Activated CD4-positive, CD25-positive, alpha-beta regulatory T cell treated with anti-CD3 and anti-CD28 coated beads, Interleukin-2, amount 50 U/mL, for 72 hours (primary cell): ENCODE measurements around the gene MSRB3.
"Not testable (repeated sequence)": the region's sequence is repeated elsewhere in the genome, so short reads cannot be mapped to it uniquely, and the experiment has no call there.

Source experiments
- DNase-seq: peaks from one replicate; pipeline ENCODE4 v3.0.0; 2021

Gene MSRB3

GRCh38 chr12:65460063-65460462, 181.6 kb downstream of the MSRB3 start:
- DNase-seq, result no peak

- no peak for DNase-seq
Observed at GRCh38 chr12:65461017-65461416, 182.5 kb downstream of the MSRB3 start.

GRCh38 chr12:65462484-65462883, 184.0 kb downstream of the MSRB3 start:
- no peak for DNase-seq

GRCh38 chr12:65463082-65463481, 184.6 kb downstream of the MSRB3 start:
- DNase-seq, result no peak

- no peak for DNase-seq
Observed at GRCh38 chr12:65463611-65464010, 185.1 kb downstream of the MSRB3 start.

GRCh38 chr12:65464930-65465329, 186.4 kb downstream of the MSRB3 start:
- DNase-seq, result no peak

GRCh38 chr12:65465766-65466547, 187.5 kb downstream of the MSRB3 start:
- no peak for DNase-seq

GRCh38 chr12:65466911-65467310, 188.4 kb downstream of the MSRB3 start:
- DNase-seq, result no peak

- DNase-seq, result no peak
Observed at GRCh38 chr12:65470256-65470655, 191.8 kb downstream of the MSRB3 start.

- DNase-seq, result no peak
Observed at GRCh38 chr12:65472079-65472478, 193.6 kb downstream of the MSRB3 start.

- no peak for DNase-seq
Observed at GRCh38 chr12:65474831-65475230, 196.3 kb downstream of the MSRB3 start.

GRCh38 chr12:65477721-65478120, 199.2 kb downstream of the MSRB3 start:
- no peak for DNase-seq

- not testable (repeated sequence) for DNase-seq
Observed at GRCh38 chr12:65483891-65484516, 205.5 kb downstream of the MSRB3 start.

GRCh38 chr12:65488197-65488596, 209.7 kb downstream of the MSRB3 start:
- DNase-seq, result no peak

GRCh38 chr12:65490250-65490649, 211.8 kb downstream of the MSRB3 start:
- no peak for DNase-seq

- no peak for DNase-seq
Observed at GRCh38 chr12:65492998-65493912, 214.8 kb downstream of the MSRB3 start.

GRCh38 chr12:65493913-65494245, 215.4 kb downstream of the MSRB3 start:
- no peak for DNase-seq

GRCh38 chr12:65494537-65494936, 216.1 kb downstream of the MSRB3 start:
- DNase-seq, result no peak

- no peak for DNase-seq
Observed at GRCh38 chr12:65495233-65495632, 216.8 kb downstream of the MSRB3 start.

GRCh38 chr12:65496617-65497016, 218.1 kb downstream of the MSRB3 start:
- DNase-seq, result no peak

- DNase-seq, result no peak
Observed at GRCh38 chr12:65497660-65498059, 219.2 kb downstream of the MSRB3 start.

GRCh38 chr12:65499167-65499566, 220.7 kb downstream of the MSRB3 start:
- DNase-seq, result no peak

GRCh38 chr12:65500091-65500900, 221.8 kb downstream of the MSRB3 start:
- no peak for DNase-seq
